SU-DHL-6 (cell line): ENCODE measurements around the gene PSMG1.

ENCODE experiments used
- EZH2phosphoT487 ChIP-seq: fragments of 200-600 bp; sonication (generic), shearing (Covaris generic); conservative IDR thresholded peaks from 2 replicates; pipeline ENCODE4 v1.6.1; 2018; ENCODE audit warnings: mild to moderate bottlenecking, antibody characterized with exemption, low read length, moderate library complexity, mixed read lengths
- TF ChIP-seq, protein P1 (sequence below): fragments of 200-600 bp; sonication (generic); IDR thresholded peaks from one replicate; pipeline ENCODE4 v1.5.1; 2017; ENCODE audit warnings: antibody characterized with exemption, mild to moderate bottlenecking, low read length, moderate library complexity; ENCODE audit not compliant: insufficient read depth, poor library complexity, severe bottlenecking

DNA sequence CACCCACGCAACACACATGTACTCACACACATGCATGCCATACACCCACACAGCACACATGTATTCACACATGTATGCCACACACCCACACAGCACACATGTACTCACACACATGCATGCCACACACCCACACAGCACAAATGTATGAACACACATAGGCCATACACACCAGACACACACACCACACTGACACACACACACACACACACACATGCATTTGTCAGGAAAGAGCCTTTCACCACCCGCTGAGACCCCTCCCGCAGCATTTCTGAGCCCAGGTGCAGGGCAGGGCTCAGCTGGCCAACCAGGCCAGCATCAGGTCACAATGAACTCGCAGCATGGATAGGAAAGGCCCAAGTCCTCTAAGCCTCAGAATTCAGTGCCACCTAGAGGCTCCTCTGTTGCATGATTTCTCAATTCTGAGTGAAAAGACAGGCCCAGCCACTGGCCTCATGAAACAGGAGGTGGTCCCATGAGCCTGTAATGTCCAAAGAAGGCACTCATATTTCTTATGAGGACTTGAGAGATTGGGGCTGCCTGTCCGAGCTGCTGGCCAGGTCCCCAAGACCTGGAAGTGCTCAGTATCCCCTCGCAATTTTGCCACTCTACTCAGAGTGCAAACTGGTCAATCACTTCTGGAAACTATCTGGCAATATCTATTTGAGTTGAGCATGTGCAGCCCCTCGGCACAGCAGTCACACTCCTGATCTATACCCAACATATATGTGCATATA, 57.3 kb downstream of the PSMG1 start:
- TF ChIP-seq, protein P1, sequence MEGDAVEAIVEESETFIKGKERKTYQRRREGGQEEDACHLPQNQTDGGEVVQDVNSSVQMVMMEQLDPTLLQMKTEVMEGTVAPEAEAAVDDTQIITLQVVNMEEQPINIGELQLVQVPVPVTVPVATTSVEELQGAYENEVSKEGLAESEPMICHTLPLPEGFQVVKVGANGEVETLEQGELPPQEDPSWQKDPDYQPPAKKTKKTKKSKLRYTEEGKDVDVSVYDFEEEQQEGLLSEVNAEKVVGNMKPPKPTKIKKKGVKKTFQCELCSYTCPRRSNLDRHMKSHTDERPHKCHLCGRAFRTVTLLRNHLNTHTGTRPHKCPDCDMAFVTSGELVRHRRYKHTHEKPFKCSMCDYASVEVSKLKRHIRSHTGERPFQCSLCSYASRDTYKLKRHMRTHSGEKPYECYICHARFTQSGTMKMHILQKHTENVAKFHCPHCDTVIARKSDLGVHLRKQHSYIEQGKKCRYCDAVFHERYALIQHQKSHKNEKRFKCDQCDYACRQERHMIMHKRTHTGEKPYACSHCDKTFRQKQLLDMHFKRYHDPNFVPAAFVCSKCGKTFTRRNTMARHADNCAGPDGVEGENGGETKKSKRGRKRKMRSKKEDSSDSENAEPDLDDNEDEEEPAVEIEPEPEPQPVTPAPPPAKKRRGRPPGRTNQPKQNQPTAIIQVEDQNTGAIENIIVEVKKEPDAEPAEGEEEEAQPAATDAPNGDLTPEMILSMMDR = peak; percentile 22
- no peak for TF ChIP-seq EZH2phosphoT487
